Measurements from ENCODE around the gene POGZ. TPM values are rescaled to one million over a fixed set of nuclear protein-coding genes. Genes with fewer than 3 reads are reported as not detected.

POGZ gene
- 8.7 and 18.0 TPM in 2 replicates for total RNA-seq

- DNase-seq (ENCODE audit: low read depth in 2 of 2), result peak; percentile 95 to 97
These were observed at the start of gene POGZ for GRCh38 chr1:151459331-151460046. TSS of gene POGZ (minus strand) at chr1:151459494. CDS start at chr1:151442204, 17,290 bp downstream.

GRCh38 chr1:151508833-151509232 lies 49.5 kb upstream of the POGZ start:
- DNase-seq (ENCODE audit: low read depth in 2 of 2), result no peak

GRCh38 chr1:151504759-151505158 lies 45.5 kb upstream of the POGZ start:
- DNase-seq (ENCODE audit: low read depth in 2 of 2), result no peak

GRCh38 chr1:151504252-151504651 lies 45.0 kb upstream of the POGZ start:
- DNase-seq (ENCODE audit: low read depth in 2 of 2), result no peak

GRCh38 chr1:151502859-151503780 lies 43.8 kb upstream of the POGZ start:
- DNase-seq (ENCODE audit: low read depth in 2 of 2), result no peak

DNA sequence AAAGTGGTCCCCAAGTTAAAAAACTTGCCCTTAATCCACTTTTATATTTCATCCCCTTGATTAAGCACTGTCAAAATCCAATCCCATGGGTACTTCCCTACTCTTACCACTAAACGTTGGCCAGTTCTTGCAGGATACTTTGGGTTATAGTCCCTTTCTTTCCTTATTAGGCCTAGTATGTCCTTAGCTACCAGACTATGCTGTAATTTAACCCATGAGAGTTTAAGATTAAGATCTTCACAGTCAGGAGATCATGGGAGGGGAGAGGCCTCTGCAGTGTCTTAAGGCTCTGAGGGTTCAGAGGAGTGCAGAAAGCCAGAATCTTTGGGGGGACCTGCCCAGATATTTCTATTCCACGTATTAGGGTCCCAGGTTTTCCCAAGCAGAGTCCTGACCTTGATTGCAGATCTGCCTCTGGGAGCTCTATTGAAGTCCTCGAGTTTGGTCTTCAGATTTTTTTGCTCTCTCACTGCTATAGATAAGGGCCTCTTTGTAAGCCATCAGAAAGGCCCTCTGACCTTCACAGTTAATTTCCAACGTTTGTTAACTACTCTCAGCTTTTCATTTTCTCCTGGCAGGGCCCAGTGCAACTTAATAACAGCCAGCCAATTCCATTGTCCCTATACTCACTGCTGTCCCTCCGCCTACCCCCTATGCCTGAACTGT lies 42.9 kb upstream of the POGZ start:
- no peak for DNase-seq (ENCODE audit: low read depth in 2 of 2)

- DNase-seq (ENCODE audit: low read depth in 2 of 2), result no peak
These were observed 42.2 kb upstream of the POGZ start for GRCh38 chr1:151501474-151501873.

DNA sequence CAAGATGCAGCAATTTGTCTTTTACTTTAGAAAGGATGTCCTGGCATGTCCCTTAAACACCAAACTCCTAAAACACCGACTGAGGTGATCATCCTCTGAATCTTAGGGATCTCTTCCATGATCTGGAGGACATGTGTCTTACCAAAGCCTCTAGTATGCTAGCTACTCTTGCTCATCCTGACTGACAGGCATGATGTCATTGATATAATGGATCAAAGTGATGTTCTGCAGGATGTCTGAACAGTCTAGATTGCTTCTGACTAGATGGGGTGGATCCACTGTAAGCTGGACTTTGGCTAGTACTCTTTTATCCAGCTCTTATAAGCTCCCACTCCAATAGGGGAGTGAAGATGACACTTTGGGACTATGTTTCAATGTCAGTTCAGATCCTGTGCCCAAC lies 40.6 kb upstream of the POGZ start:
- DNase-seq (ENCODE audit: low read depth in 2 of 2), result no peak

DNA sequence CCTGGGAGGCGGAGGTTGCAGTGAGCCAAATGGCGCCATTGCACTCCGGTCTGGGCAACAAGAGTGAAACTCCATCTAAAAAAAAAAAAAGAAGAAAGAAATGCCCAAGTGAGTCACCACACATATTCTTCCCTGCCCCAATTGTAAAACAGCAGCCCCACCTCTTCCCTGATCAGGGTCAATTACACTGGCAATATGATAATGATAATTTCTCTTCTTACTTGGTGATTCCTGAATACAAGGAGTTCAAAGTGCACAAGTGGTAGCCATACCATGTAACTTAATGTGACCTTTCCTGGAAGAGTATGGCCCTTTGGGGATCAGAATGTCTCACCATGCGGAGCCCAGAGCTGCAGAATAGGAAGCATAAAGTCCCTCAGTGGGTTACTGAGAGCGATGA lies 40.1 kb upstream of the POGZ start:
- DNase-seq (ENCODE audit: low read depth in 2 of 2), result no peak

DNA sequence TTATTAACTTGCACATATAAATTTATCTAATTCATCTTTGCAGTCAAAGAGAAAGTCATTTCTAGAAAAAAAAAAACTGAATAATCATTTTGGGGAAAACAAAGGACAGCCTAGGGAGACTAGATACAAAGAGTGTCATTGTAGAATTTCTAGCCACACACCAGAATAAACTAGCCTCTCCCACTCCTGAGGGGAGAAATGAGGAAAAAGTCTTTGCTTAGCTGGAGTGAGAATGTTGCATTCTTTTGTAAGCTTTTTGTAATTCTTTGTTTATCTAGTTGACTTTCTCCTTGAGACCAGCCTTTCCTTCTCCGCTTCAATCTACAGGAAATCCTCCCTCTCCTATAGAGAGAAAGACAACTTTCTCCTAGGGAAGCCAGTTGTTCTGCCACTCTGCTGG lies 36.0 kb upstream of the POGZ start:
- DNase-seq (ENCODE audit: low read depth in 2 of 2), result no peak

DNA sequence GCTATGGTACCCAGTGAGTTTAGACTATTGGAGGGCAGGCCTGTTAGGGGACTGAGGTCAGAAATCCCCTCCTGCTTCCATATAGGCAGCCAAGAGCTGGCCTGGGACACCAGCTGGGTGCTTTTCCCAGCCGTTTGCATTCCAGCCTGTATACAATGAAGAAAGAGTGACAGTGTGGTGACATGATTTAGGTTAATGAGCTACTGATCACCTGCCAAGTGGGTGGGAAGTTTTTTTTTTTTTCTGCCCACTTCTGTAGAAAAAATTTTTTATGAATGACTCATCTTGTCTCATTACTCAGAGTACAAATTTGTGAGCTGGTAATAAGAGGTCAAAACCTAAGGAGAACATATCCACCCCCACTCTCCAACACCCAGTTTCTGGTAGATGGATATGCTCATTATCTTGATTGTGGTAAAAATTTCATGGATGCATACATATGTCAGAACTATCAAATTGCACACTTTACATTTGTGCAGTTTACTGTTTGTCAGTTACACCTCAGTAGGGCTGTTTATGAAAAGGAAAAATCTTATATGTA lies 35.5 kb upstream of the POGZ start:
- DNase-seq (ENCODE audit: low read depth in 2 of 2), result peak; percentile 84 to 86

- no peak for DNase-seq (ENCODE audit: low read depth in 2 of 2)
These were observed 33.7 kb upstream of the POGZ start for GRCh38 chr1:151493042-151493441.

GRCh38 chr1:151492120-151492519 lies 32.8 kb upstream of the POGZ start:
- no peak for DNase-seq (ENCODE audit: low read depth in 2 of 2)

- DNase-seq (ENCODE audit: low read depth in 2 of 2), result no peak
These were observed 32.3 kb upstream of the POGZ start for GRCh38 chr1:151491641-151492040.

DNA sequence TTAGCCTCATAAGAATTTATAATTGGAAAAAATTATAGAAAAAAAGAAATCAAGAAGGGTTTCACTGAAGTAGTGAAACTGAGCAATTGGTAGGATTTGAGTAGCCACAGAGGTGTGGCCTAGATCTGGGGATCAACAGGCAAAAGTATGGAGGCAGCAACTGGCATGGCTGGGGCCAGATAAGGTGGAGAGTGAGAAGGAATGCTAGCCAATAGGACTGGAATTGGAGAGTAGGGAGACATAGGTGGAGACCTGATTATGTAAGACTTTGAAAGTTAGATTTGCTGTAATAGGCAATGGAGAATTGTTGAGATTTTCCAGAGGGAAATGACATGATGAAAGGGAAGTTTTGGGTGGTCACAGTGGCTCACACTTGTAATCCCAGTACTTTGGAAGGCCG lies 27.3 kb upstream of the POGZ start:
- no peak for DNase-seq (ENCODE audit: low read depth in 2 of 2)

- DNase-seq (ENCODE audit: low read depth in 2 of 2), result no peak
These were observed 26.5 kb upstream of the POGZ start for GRCh38 chr1:151485685-151486255.

DNA sequence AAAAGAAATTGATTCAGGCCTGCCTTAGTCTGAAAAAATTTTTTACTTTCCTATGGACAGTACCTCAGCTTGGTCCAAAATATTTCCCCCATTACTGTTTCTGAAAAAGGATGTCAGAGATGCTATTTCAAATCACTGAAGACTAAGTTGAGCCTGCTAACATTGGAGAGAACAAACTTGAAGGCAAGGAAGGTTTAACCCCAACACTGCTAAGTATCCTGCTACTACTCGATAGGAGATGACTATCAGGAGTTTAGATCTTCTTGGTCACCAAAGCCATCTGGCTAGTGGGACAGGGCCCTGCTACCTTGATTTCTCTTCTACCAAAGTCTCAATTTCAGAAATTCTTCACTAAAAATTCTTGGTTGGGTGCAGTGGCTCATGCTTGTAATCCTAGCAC lies 22.7 kb upstream of the POGZ start:
- no peak for DNase-seq (ENCODE audit: low read depth in 2 of 2)

DNA sequence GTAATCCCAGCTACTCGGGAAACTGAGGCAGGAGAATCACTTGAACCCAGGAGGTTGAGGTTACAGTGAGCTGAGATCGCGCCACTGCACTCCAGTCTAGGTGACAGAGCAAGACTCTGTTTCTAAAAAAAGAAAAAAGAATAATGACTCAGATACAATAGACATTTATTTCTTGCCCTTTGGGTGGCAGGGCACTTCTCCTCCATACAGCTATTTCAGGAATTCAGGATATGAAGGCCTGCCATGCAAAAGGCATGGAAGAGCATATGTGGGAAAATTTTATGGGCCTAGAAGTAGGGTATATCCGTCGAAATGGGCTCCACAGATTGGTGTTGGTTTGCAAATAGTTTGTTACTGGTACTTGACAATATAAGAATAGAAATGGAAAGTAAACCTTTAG lies 20.2 kb upstream of the POGZ start:
- DNase-seq (ENCODE audit: low read depth in 2 of 2), result no peak

DNA sequence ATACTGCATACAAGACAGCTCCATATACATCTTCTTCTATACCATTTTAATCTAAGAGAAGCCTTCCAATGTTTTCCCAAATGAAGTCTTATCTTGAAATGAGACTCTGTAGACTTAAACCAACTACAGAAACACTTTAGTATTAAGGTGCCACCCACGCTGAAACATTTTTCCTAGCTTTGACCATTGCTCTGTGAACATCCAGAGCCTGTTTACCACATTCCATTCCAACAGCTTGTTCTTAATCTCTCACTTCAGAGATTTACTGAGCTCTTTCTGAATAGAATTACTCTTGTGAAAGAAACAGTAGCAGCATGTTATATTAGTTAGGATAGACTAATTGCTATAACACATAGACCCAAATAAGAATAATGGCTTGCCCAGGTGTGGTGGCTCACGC lies 19.6 kb upstream of the POGZ start:
- DNase-seq (ENCODE audit: low read depth in 2 of 2), result no peak

DNA sequence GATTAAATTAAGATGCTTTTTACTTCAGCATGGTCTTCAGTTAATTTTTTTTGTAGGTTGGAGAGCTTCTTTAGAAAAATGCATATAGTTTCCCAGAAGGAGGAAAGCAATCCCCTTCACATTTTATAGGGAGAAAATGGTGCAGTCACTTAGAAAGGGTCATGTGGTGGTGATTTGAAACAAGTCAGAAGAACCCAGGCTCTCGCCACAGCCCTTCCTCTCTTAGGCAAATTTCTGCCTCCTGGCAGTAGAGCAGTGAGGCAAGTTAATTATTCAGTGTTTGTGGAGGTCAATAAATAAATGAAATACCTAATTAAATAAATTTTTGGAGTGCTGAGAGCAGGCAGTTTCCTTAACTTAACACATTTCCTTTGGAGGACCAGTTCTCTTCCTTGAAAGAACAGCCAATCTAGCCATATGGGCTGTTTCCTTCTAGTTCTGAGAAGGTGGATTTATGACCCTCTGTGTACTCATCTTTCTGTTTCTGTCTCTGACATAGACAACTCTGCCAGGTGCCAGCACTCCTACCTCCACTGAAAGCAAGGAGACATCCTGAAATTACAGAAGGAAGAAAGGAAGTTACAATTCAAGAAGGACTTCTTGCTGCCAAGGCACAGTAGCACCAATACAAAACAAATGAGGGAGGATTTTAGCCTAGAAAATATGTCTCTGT lies 19.0 kb upstream of the POGZ start:
- DNase-seq (ENCODE audit: low read depth in 2 of 2), result no peak

DNA sequence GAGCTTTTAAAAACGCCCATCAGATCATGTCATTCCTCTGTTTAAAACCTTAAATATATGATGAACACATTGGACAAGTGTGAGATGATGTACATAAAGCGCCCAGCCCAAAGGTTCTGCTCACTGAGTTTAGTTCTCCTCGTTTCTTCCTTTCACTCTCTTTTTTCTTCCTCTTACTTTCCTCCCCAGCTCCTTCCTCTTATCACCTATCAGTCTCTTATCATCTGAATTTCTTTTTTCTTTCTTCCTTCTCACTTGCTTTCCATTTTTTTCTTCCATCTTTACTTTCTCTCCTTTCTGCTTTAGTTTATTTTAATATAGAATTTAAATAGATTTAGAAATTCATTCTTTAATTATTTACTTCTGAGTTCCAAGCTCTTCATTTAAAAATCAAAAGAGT lies 17.8 kb upstream of the POGZ start:
- DNase-seq (ENCODE audit: low read depth in 2 of 2), result no peak

All from dermis microvascular lymphatic vessel endothelial cell (primary cell).